ENCODE results near the gene KCNIP4. TPM values are rescaled to one million over a fixed set of nuclear protein-coding genes. Genes with fewer than 3 reads are reported as not detected.

KCNIP4 gene
- total and polyA plus RNA-seq, 2 donors (not counting 1 experiment from before 2014, with no cell fraction given), result not detected

- Mint-ChIP-seq H3K9me3 (ENCODE audit: insufficient read depth) (peaks cover 6% of the 10 kb centered on the region), H3K4me3 (no peak overlapping the region), H3K27me3 (no peaks in the 10 kb centered on the region), H3K27ac (no peak overlapping the region), H3K4me1 (no peaks in the 10 kb centered on the region)
- POLR2A ChIA-PET, result no interaction called here
- no peaks in the 10 kb centered on the region for H4K20me1 ChIP-seq (ENCODE audit: control insufficient read depth, insufficient read depth, low read length, poor library complexity, severe bottlenecking)
- DNase-seq (no peak), ATAC-seq (ENCODE audit: low read depth) (no peak)
- no peaks in the 10 kb centered on the region for H3K79me2 ChIP-seq (ENCODE audit: control insufficient read depth, insufficient read depth, low read length)
- no peaks in the 10 kb centered on the region for H3K9me3 ChIP-seq (ENCODE audit: control extremely low read depth in 1 of 3, control insufficient read depth in 2 of 3, insufficient read depth in 1 of 3, low read length in 2 of 3)
- H3K4me3 ChIP-seq (ENCODE audit: control extremely low read depth in 1 of 5, extremely low read depth in 1 of 5, insufficient read depth in 1 of 5, low read depth in 2 of 5, low read length in 4 of 5), result no peak overlapping the region
- no peak overlapping the region for H3K4me2 ChIP-seq (replicated peaks; ENCODE audit: low read depth, low read length, poor library complexity, severe bottlenecking)
- no peak overlapping the region for H2AFZ ChIP-seq (ENCODE audit: insufficient read depth, low read depth, low read length, poor library complexity, severe bottlenecking)
- no peaks in the 10 kb centered on the region for H3K27me3 ChIP-seq (replicated peaks in 1 of 4; ENCODE audit: control extremely low read depth in 1 of 4, control insufficient read depth in 3 of 4, insufficient read depth in 4 of 4, low read length in 3 of 4)
- no peak overlapping the region for H3K9ac ChIP-seq (ENCODE audit: low read length)
- 40% methylated on average over 2 of the region's 5 CpGs for WGBS (ENCODE audit: insufficient coverage)
- no peaks in the 10 kb centered on the region for H3K36me3 ChIP-seq (replicated peaks in 1 of 2; ENCODE audit: control extremely low read depth in 1 of 2, control insufficient read depth in 1 of 2, extremely low read depth in 1 of 2, insufficient read depth in 2 of 2, low read length in 1 of 2)
- TF ChIP-seq EZH2 (IDR thresholded peaks at IDR 0.05; ENCODE audit: borderline replicate concordance, insufficient read depth, low read depth, low read length, poor library complexity, severe bottlenecking) (no peak), CTCF (IDR thresholded peaks at IDR 0.05) (no peak)
- no peak overlapping the region for H3K27ac ChIP-seq (ENCODE audit: low read length in 2 of 2)
- CTCF ChIA-PET, result no interaction called here
- intact Hi-C loops (cut with micrococcal nuclease), result no loop called here
- H3K4me1 ChIP-seq (ENCODE audit: control insufficient read depth in 2 of 2, insufficient read depth in 2 of 2, low read length in 2 of 2), result no peaks in the 10 kb centered on the region
These were observed 1118.8 kb downstream of the KCNIP4 start for GRCh38 chr4:20829617-20830357.

- intact Hi-C loops (cut with micrococcal nuclease), result no loop called here
- no peak overlapping the region for H3K4me2 ChIP-seq (replicated peaks; ENCODE audit: low read depth, low read length, poor library complexity, severe bottlenecking)
- no peak overlapping the region for H3K27ac ChIP-seq (ENCODE audit: low read length in 2 of 2)
- H3K4me1 ChIP-seq (ENCODE audit: control insufficient read depth in 2 of 2, insufficient read depth in 2 of 2, low read length in 2 of 2), result no peaks in the 10 kb centered on the region
- CTCF ChIA-PET, result no interaction called here
- H3K9me3 Mint-ChIP-seq (ENCODE audit: insufficient read depth), result peaks cover 8% of the 10 kb centered on the region
- H4K20me1 ChIP-seq (ENCODE audit: control insufficient read depth, insufficient read depth, low read length, poor library complexity, severe bottlenecking), result no peaks in the 10 kb centered on the region
- no peaks in the 10 kb centered on the region for H3K79me2 ChIP-seq (ENCODE audit: control insufficient read depth, insufficient read depth, low read length)
- no peak overlapping the region for H3K4me3 Mint-ChIP-seq
- no peak for ATAC-seq (ENCODE audit: low read depth)
- TF ChIP-seq CTCF (IDR thresholded peaks at IDR 0.05) (no peak), EZH2 (IDR thresholded peaks at IDR 0.05; ENCODE audit: borderline replicate concordance, insufficient read depth, low read depth, low read length, poor library complexity, severe bottlenecking) (no peak)
- H3K27ac Mint-ChIP-seq, result no peak overlapping the region
- 81% methylated on average over 2 of the region's 3 CpGs for WGBS (ENCODE audit: insufficient coverage)
- no peak overlapping the region for H3K4me3 ChIP-seq (ENCODE audit: control extremely low read depth in 1 of 5, extremely low read depth in 1 of 5, insufficient read depth in 1 of 5, low read depth in 2 of 5, low read length in 4 of 5)
- no peaks in the 10 kb centered on the region for H3K27me3 ChIP-seq (replicated peaks in 1 of 4; ENCODE audit: control extremely low read depth in 1 of 4, control insufficient read depth in 3 of 4, insufficient read depth in 4 of 4, low read length in 3 of 4)
- no peak overlapping the region for H3K9ac ChIP-seq (ENCODE audit: low read length)
- no peak for DNase-seq
- no peak overlapping the region for H2AFZ ChIP-seq (ENCODE audit: insufficient read depth, low read depth, low read length, poor library complexity, severe bottlenecking)
- no peaks in the 10 kb centered on the region for H3K27me3 Mint-ChIP-seq
- peaks cover 0 to 3% (median 0%) of the 10 kb centered on the region in 3 donors for H3K9me3 ChIP-seq (ENCODE audit: control extremely low read depth in 1 of 3, control insufficient read depth in 2 of 3, insufficient read depth in 1 of 3, low read length in 2 of 3)
- no peaks in the 10 kb centered on the region for H3K36me3 ChIP-seq (replicated peaks in 1 of 2; ENCODE audit: control extremely low read depth in 1 of 2, control insufficient read depth in 1 of 2, extremely low read depth in 1 of 2, insufficient read depth in 2 of 2, low read length in 1 of 2)
- POLR2A ChIA-PET, result no interaction called here
- H3K4me1 Mint-ChIP-seq, result no peaks in the 10 kb centered on the region
These were observed 1123.1 kb downstream of the KCNIP4 start for GRCh38 chr4:20825505-20825904.
